MCF 10A (cell line): ENCODE measurements around the gene ATP6AP1. TPM values are rescaled to one million over a fixed set of nuclear protein-coding genes. Genes with fewer than 3 reads are reported as not detected.
"Not testable (repeated sequence)": the region's sequence is repeated elsewhere in the genome, so short reads cannot be mapped to it uniquely, and the experiment has no call there.

Source experiments
- BruUV-seq: library from RNA; stranded (reverse); fragments of 400-500 nt; replicated peaks from 2 replicates; lab custom pipeline; 2021; lab: Mats Ljungman, UMichigan
- CTCF ChIA-PET: fragments of 300-600 bp; sonication (Branson Sonifier 250); formaldehyde crosslinking; extraction: SDS; loops from one replicate; lab custom pipeline; 2021; ENCODE audit warnings: antibody characterized with exemption, inconsistent platforms; lab: Yijun Ruan, JAX
- POLR2A ChIA-PET: fragments of 300-600, 350-650 bp; sonication (Branson Sonifier 250); formaldehyde crosslinking; extraction: SDS; loops from one replicate; lab custom pipeline; 2020; ENCODE audit warnings: antibody characterized with exemption, inconsistent platforms; lab: Yijun Ruan, JAX
- DNase-seq: peaks from one replicate; pipeline ENCODE4 v3.0.0-alpha.2; 2018; ENCODE audit not compliant: unreplicated experiment
- H3K27ac Mint-ChIP-seq: one replicate; pipeline ENCODE4 v1.8.0; 2022; ENCODE audit warnings: mild to moderate bottlenecking, low read depth, mixed read lengths; ENCODE audit not compliant: unreplicated experiment
- H3K27me3 Mint-ChIP-seq: one replicate; pipeline ENCODE4 v1.8.0; 2022; ENCODE audit warnings: mixed read lengths; ENCODE audit not compliant: insufficient read depth, unreplicated experiment
- H3K36me3 Mint-ChIP-seq: one replicate; pipeline ENCODE4 v1.8.0; 2022; ENCODE audit warnings: mild to moderate bottlenecking, moderate library complexity, mixed read lengths; ENCODE audit not compliant: insufficient read depth, unreplicated experiment
- H3K4me1 Mint-ChIP-seq: one replicate; pipeline ENCODE4 v1.8.0; 2022; ENCODE audit warnings: mixed read lengths; ENCODE audit not compliant: insufficient read depth, unreplicated experiment
- H3K4me3 Mint-ChIP-seq: one replicate; pipeline ENCODE4 v1.8.0; 2022; ENCODE audit warnings: mild to moderate bottlenecking, moderate library complexity, mixed read lengths; ENCODE audit not compliant: unreplicated experiment
- H3K9me3 Mint-ChIP-seq: one replicate; pipeline ENCODE4 v1.8.0; 2022; ENCODE audit warnings: mixed read lengths; ENCODE audit not compliant: unreplicated experiment
- CTCF ChIP-seq: fragments of 200-600 bp; IDR thresholded peaks from one replicate; pipeline ENCODE4 v1.8.0; 2022; ENCODE audit warnings: antibody characterized with exemption, mild to moderate bottlenecking; ENCODE audit not compliant: unreplicated experiment
- intact Hi-C: fragments of 100-400 bp; cut with micrococcal nuclease; formaldehyde crosslinking; loops from 2 replicates; pipeline ENCODE4 v1.14.1; 2022
- total RNA-seq: library from RNA; stranded (reverse); gene quantifications from 2 replicates; pipeline ENCODE4 v1.2.3, GENCODE V29; 2022

Gene ATP6AP1
- total RNA-seq, 1 experiment from 2014 or later: 48.7 TPM

- ChIA-PET POLR2A (interaction anchor here (0.6 to 2.4 kb wide), 5 partner anchors 10 to 596 kb away, joined by 3 to 16 read pairs (median 6); partner anchors contain the start of gene RPL10), CTCF (interaction anchor here (0.6 to 1.8 kb wide), 6 partner anchors 10 to 391 kb away, joined by 3 to 12 read pairs (median 4); partner anchors contain the start of gene FLNA)
- Mint-ChIP-seq H3K4me1 (peaks cover 12% of the 10 kb centered on the region), H3K9me3 (no peaks in the 10 kb centered on the region), H3K4me3 (no peak overlapping the region), H3K27ac (no peak overlapping the region), H3K27me3 (no peaks in the 10 kb centered on the region), H3K36me3 (peaks cover 20% of the 10 kb centered on the region)
- BruUV-seq: no TSS peak
- no peak for TF ChIP-seq CTCF
- intact Hi-C loops: no loop called here
- no peak for DNase-seq
These were observed 44.9 kb upstream of the ATP6AP1 start for GRCh38 chrX:154383359-154384283.

DNA sequence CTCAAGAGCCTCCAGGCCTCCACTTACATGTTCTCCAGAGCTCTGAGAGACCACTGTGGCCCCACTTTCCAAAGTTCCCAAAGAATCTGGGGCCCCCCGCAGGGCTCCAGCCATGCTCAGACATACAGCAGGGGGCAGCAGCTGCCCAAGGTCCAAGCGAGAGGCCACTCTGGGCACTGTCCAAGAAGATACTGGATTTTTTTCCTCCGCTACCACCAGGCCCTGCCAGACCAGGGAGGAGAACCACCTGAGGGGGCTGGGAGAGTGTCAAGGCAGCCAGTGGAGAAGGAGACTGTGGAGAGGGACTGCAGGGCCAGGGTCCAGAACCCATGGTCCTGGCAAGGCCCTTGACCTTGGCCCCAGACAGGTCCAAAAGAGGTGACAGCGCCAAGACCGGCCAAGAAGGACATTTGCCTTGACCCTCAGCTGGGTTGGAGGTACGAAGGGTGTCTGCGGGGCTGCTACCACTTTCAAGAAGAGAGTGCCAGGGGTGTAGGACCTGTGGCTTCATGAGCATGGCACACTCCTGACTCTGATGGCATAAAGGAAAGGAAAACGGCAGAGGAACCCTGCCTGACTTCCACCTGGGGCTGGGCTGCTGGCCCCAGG is 44.1 kb upstream of the ATP6AP1 start:
- no peak overlapping the region for H3K4me3 Mint-ChIP-seq
- peaks cover 12% of the 10 kb centered on the region for H3K4me1 Mint-ChIP-seq
- ChIA-PET POLR2A (interaction anchor here (2.3 to 2.4 kb wide), 2 partner anchors 11 to 14 kb away, joined by 7 to 16 read pairs; partner anchors contain the start of gene RPL10), CTCF (interaction anchor here (0.6 to 1.8 kb wide), 5 partner anchors 11 to 392 kb away, joined by 3 to 12 read pairs (median 4); partner anchors contain the start of gene FLNA)
- no peak for DNase-seq
- no peaks in the 10 kb centered on the region for H3K27me3 Mint-ChIP-seq
- BruUV-seq: no TSS peak
- no peak for TF ChIP-seq CTCF
- H3K9me3 Mint-ChIP-seq: no peaks in the 10 kb centered on the region
- no peak overlapping the region for H3K27ac Mint-ChIP-seq
- intact Hi-C loops: no loop called here
- H3K36me3 Mint-ChIP-seq: peaks cover 20% of the 10 kb centered on the region

GRCh38 chrX:154388094-154388493 is 40.4 kb upstream of the ATP6AP1 start:
- H3K4me3 Mint-ChIP-seq, H3K36me3 Mint-ChIP-seq, intact Hi-C loops, H3K9me3 Mint-ChIP-seq, H3K27ac Mint-ChIP-seq, CTCF ChIA-PET, H3K4me1 Mint-ChIP-seq, POLR2A ChIA-PET, DNase-seq, BruUV-seq, H3K27me3 Mint-ChIP-seq: not testable (repeated sequence)

DNA sequence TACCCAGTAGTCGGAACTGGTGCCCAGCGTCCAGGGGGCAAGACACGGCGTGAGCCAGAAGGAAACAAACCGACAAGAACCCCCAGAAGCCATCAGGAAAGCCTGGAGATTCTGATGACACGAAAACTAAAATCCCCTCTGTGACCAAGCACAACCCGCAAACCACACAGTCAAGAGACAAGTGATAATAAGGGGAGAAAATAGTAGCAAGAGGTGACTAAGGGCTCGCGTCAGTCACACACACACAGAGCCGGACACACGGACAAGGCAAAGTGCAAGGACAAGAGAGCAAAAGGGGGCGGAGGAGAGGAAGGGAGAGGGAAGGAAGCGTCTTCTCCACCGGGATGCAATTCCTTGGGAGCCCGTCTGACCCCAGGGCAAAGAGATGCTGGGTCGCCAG is 39.8 kb upstream of the ATP6AP1 start:
- H3K4me1 Mint-ChIP-seq, CTCF ChIA-PET, BruUV-seq, POLR2A ChIA-PET, DNase-seq, H3K27me3 Mint-ChIP-seq, intact Hi-C loops, H3K4me3 Mint-ChIP-seq, H3K9me3 Mint-ChIP-seq, H3K27ac Mint-ChIP-seq, H3K36me3 Mint-ChIP-seq: not testable (repeated sequence)

DNA sequence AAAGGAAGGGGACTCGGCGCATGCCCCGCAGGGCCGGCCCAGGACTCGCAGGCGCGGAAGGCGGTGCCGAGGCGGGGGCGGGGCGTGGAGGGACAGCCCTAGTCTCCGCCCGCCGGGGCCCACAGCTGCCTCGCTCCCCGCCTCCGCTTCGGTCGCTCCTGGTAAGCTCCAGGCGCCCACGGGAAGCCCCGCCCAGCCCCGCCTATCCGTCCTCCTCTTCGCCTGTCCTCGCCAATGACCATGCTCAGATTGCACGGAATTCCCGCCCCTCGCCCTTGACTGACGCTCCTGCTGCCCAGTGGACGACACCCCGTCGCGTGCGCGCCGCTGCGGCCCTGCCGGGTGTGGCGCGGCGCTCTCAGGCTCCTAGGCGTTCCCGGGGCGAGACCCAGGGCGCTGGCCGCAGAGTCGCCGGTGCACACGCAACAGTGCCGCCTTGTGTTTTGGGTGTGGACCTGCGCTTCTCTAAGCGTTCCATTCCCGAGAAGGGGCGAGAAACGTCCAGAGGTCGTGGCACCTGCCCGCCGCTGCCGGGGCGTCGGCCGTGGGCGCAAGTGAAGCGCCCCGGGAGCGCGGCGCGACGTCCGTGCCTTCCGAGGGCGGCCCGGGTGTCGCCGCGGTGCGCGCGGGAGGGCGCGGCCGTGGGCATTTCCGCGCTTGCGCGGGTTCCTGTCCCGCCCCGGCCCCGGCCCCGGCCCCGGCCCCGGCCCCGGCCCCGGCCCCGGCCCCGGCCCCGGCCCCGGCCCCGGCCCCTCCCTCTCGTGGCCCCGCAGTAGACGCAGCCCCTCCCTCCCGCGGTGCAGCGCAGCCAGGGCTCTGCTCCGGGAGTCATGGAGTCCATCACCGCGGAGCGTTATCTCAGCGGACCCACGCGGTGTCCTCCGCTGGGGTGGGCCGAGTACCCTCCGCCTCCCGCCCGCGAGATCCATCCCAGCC is 38.4 kb upstream of the ATP6AP1 start:
- CTCF ChIA-PET, H3K27me3 Mint-ChIP-seq, H3K4me3 Mint-ChIP-seq, DNase-seq, POLR2A ChIA-PET, intact Hi-C loops, H3K27ac Mint-ChIP-seq, H3K9me3 Mint-ChIP-seq, BruUV-seq, H3K36me3 Mint-ChIP-seq, H3K4me1 Mint-ChIP-seq: not testable (repeated sequence)

GRCh38 chrX:154396363-154396762 is 32.1 kb upstream of the ATP6AP1 start:
- intact Hi-C loops: loop anchor here (5.0 kb wide), 1 partner anchor 136 kb away; no protein-coding TSS in a partner anchor
- POLR2A ChIA-PET: interaction anchor here (0.7 to 4.7 kb wide), 4 partner anchors 14 to 27 kb away, joined by 3 to 100 read pairs (median 40); partner anchors contain the start of genes DNASE1L1, EMD, FLNA and TAFAZZIN
- not testable (repeated sequence) for BruUV-seq

More at GRCh38 chrX:154396363-154396762, 32.1 kb upstream of the ATP6AP1 start:
- Mint-ChIP-seq H3K4me3 (peak overlapping the region; percentile 92), H3K36me3 (peaks cover 36% of the 10 kb centered on the region)
- H3K27me3 Mint-ChIP-seq, DNase-seq, H3K27ac Mint-ChIP-seq, H3K4me1 Mint-ChIP-seq, H3K9me3 Mint-ChIP-seq: not testable (repeated sequence)
- CTCF ChIA-PET: interaction anchor here (1.3 to 3.3 kb wide), 2 partner anchors 16 to 23 kb away, joined by 5 to 21 read pairs; partner anchors contain the start of gene FLNA
